B cell (primary cell): ENCODE results near the gene ALKBH5.

Experiments used
- CTCF ChIP-seq: fragments of 200-600 bp; IDR thresholded peaks from one replicate; pipeline ENCODE4 v1.8.0; 2022; ENCODE audit warnings: antibody characterized with exemption, mild to moderate bottlenecking
- EZH2 ChIP-seq: IDR thresholded peaks from 2 replicates; pipeline ENCODE4 v1.6.1; 2012; ENCODE audit warnings: borderline replicate concordance, low read depth, mild to moderate bottlenecking, moderate library complexity, low read length; ENCODE audit not compliant: insufficient read depth, poor library complexity, severe bottlenecking

DNA sequence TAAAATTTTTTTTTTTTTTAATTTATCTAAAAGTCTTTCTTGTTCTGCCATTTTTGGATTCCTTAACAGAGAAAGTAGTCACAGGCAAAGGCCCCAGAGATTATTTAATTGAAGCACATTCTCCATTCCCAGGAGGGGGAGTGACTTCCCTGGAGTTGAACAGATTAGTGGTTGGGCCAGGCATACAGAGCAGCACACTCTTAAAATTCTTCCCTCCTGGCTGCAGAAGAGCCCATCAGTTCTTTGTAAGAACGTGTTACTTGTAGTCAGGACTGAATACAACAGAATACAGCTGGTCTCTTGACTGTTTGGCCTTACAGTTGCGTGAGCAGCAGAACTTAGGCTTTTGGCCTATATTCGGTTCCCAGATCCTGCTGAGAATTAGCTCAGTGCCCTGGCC is 1.8 kb downstream of the ALKBH5 start:
- TF ChIP-seq CTCF (no peak), EZH2 (no peak)
